H1 (cell line): Measurements from ENCODE around the gene DDX49.

Source experiments
- BRCA1 ChIP-seq: IDR thresholded peaks from 2 replicates; pipeline ENCODE4 v1.6.1; 2012; ENCODE audit warnings: low read depth, low read length, improper control_type of control experiment
- CBX5 ChIP-seq: fragments of 300-800, 300-1000 bp; sonication (generic); IDR thresholded peaks from 2 replicates; pipeline ENCODE4 v1.7.1; 2016; ENCODE audit warnings: antibody characterized with exemption, low read length, low read depth
- EP300 ChIP-seq, 2 experiments: IDR thresholded peaks; 1 replicate in 1 of 2; 2 replicates in 1 of 2; pipeline ENCODE4 v1.6.1; 2011 to 2012; ENCODE audit warnings: low read depth in 2 of 2, low read length in 2 of 2, mild to moderate bottlenecking in 2 of 2, borderline replicate concordance in 1 of 2, inconsistent platforms in 1 of 2, moderate library complexity in 1 of 2

GRCh38 chr19:18932216-18932841, 12.8 kb downstream of the DDX49 start:
- TF ChIP-seq CBX5 (no peak), EP300 (IDR thresholded peaks at IDR 0.05; ENCODE audit: borderline replicate concordance in 1 of 2, low read depth in 2 of 2, low read length in 2 of 2) (no peak), BRCA1 (no peak)
